ENCODE measurements around the gene SIRT5. TPM values are rescaled to one million over a fixed set of nuclear protein-coding genes. Genes with fewer than 3 reads are reported as not detected.

The SIRT5 gene
- total RNA-seq, 1 donor from 2014 or later = 8.8 TPM

- no peak for DNase-seq (ENCODE audit: low spot score)
These were observed 55.2 kb downstream of the SIRT5 start for GRCh38 chr6:13629459-13630116.

GRCh38 chr6:13630499-13630898 lies 56.1 kb downstream of the SIRT5 start:
- DNase-seq (ENCODE audit: low spot score) = no peak

- no peak for DNase-seq (ENCODE audit: low spot score)
These were observed 58.9 kb downstream of the SIRT5 start for GRCh38 chr6:13633343-13633742.

- DNase-seq (ENCODE audit: low spot score) = no peak
These were observed 61.7 kb downstream of the SIRT5 start for GRCh38 chr6:13635948-13636658.

GRCh38 chr6:13638014-13638413 lies 63.6 kb downstream of the SIRT5 start:
- DNase-seq (ENCODE audit: low spot score) = no peak

GRCh38 chr6:13638626-13639025 lies 64.2 kb downstream of the SIRT5 start:
- DNase-seq (ENCODE audit: low spot score) = no peak

GRCh38 chr6:13641315-13641714 lies 66.9 kb downstream of the SIRT5 start:
- DNase-seq (ENCODE audit: low spot score) = no peak

- DNase-seq (ENCODE audit: low spot score) = no peak
These were observed 68.7 kb downstream of the SIRT5 start for GRCh38 chr6:13643125-13643524.

- no peak for DNase-seq (ENCODE audit: low spot score)
These were observed 74.4 kb downstream of the SIRT5 start for GRCh38 chr6:13648850-13649249.

GRCh38 chr6:13649393-13649792 lies 75.0 kb downstream of the SIRT5 start:
- DNase-seq (ENCODE audit: low spot score) = no peak

GRCh38 chr6:13653296-13653695 lies 78.9 kb downstream of the SIRT5 start:
- no peak for DNase-seq (ENCODE audit: low spot score)

GRCh38 chr6:13654496-13654895 lies 80.1 kb downstream of the SIRT5 start:
- no peak for DNase-seq (ENCODE audit: low spot score)

GRCh38 chr6:13655700-13656099 lies 81.3 kb downstream of the SIRT5 start:
- no peak for DNase-seq (ENCODE audit: low spot score)

- DNase-seq (ENCODE audit: low spot score) = no peak
These were observed 85.9 kb downstream of the SIRT5 start for GRCh38 chr6:13660273-13660672.

- no peak for DNase-seq (ENCODE audit: low spot score)
These were observed 86.5 kb downstream of the SIRT5 start for GRCh38 chr6:13660893-13661292.

GRCh38 chr6:13661647-13662046 lies 87.2 kb downstream of the SIRT5 start:
- no peak for DNase-seq (ENCODE audit: low spot score)

GRCh38 chr6:13662651-13663334 lies 88.4 kb downstream of the SIRT5 start:
- DNase-seq (ENCODE audit: low spot score) = no peak

- DNase-seq (ENCODE audit: low spot score) = no peak
These were observed 89.6 kb downstream of the SIRT5 start for GRCh38 chr6:13663986-13664385.
